NCI-H2171 (cell line): Measurements from ENCODE around the gene P2RY6.
"Not testable (repeated sequence)": the region's sequence is repeated elsewhere in the genome, so short reads cannot be mapped to it uniquely, and the experiment has no call there.

Experiments used
- DNase-seq: peaks from one replicate; lab custom pipeline; 2025; lab: John Stamatoyannopoulos, UW

P2RY6 gene, protein sequence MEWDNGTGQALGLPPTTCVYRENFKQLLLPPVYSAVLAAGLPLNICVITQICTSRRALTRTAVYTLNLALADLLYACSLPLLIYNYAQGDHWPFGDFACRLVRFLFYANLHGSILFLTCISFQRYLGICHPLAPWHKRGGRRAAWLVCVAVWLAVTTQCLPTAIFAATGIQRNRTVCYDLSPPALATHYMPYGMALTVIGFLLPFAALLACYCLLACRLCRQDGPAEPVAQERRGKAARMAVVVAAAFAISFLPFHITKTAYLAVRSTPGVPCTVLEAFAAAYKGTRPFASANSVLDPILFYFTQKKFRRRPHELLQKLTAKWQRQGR

DNA sequence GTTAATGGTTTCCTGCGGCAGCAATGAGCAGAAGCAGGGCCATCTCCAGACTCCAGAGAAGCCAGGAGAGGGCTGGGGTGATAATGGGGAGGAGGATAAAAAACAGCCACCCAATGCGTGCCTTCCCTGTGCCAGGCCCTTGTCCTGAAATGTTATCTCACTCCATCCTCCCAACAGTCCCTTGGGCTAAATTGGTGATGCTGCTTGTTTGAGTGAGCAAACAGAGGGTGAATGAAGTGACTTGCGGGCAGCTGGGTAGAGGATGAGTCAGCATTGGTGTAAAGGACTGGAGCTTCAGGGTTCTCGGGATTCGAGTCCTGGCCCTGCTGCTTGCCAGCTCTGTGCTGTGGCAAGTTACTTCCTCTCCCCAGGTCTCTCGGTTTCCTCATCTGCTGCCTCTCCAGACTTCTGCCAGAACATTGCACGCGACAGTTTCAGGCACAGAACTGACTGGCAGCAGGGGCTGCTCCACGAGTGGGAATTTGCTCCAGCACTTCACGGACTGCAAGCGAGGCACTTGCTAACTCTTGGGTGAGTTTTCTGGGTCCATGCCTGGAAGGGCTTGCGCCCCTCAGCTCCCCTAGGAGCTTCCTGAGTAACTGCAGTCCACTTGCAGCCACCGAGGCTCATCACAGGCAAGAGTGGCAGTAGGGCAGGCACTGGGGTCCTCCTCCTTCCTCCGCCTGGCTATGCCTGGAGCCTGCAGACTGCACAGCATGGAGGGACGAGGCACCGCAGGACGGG is at the start of gene P2RY6:
Gene P2RY6, plus strand, starts transcription at position 403 of the 744 bp plus-strand sequence. CDS start 24,181 bp downstream, outside the sequence.
- DNase-seq: no peak

GRCh38 chr11:73223998-73224730 is 48.0 kb upstream of the P2RY6 start:
- DNase-seq: no peak

GRCh38 chr11:73225001-73225686 is 47.0 kb upstream of the P2RY6 start:
- no peak for DNase-seq

GRCh38 chr11:73225851-73226250 is 46.3 kb upstream of the P2RY6 start:
- no peak for DNase-seq

DNA sequence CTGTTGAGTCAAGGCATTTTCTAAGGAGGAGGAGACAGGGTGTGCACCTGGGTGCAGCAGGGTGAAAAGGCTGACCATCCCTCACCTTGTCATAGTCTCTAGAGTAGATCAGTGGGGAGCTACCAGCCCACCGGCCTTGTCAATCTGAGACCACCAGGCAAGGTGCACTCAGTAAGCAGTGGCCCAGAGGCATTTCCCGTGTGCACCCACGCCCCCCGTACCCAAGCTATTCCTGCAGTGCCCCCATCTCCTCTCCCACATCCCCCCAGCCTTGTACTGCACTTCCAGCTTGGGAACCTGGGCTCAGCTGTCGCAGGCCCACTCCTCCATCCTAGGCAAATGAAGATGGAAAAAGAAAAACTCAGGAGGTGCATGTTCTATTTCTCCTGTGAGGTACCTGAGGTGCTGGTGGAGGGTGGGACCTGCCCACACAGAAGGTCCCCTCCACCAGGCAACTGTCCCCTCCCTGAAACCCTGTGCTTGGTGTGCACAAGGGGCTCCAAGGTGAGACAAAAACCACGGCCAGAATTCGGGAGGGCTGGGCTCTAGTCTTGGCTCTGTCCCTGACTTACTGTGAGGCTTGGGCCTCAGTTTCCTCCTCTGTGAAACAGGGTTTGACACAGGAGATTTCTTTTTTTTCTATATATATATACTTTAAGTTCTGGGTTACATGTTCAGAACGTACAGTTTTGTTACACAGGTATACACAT is 45.7 kb upstream of the P2RY6 start:
- DNase-seq: no peak

DNA sequence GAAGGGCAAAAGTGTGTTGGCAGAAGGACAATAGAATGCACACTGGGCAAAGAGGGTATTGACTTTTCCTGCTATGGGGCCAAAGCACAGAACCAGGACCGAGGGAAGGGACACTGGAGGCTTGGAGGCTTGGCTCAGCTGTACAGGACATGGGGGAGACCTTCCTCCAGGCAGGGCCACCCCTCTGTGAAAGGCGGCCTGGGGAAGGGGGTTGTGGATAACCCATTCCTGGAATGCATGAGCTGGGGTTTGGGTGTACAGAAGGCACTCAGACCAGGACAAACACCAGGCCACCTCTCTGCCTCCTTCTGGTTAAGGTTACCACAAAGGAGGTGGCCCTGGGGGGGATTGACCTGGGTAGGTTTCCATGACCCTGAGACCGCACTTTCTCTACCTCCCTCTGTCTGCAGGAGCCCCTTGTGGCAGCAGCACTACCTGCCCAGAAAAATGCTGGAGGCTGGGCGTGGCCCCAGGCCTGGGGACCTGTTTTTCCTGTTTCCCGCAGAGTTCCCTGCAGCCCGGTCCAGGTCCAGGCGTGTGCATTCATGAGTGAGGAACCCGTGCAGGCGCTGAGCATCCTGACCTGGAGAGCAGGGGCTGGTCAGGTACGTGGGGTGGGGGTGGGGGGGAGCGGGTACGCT is 44.4 kb upstream of the P2RY6 start:
- DNase-seq: no peak

DNA sequence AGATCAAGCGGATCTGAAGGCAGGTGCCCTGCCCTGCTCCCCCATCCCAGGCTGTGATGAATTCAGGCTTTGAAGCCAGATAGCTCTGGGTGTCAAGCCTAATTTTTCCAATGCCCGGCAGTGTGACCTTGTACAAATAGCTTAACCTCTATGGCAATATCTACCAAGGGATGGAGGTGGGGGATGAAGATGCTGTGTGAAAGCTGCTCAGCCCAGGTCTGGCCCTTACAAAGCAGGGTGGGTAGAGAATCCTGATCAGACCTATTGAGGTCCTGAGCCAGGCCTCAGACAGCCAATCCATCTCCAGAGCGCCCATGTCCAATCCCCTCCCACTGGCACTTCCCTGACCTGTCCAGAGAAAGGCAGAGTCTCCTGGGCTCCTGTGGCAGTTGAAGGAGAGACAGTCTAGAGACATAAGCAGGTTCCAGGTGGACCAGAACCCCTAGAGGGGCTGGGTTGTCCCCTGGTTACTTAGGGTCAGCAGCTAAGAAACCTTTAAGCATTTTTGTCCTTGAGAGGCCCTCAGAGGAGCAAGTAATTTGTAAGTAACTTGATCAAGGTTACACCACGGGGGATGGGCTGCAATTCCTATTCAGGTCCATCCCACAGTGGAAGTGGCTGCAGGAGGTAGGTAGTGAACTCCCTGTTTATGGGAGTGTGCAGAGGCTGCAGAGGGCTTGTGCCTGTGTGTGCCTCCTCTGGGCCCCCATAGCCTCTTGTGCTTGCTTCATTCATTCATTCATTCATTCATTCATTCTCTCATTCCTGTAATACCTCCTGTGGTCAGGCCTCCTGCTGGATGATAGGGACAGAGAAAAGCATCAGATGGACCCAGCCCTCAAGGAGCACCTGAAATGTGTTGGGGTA is 43.6 kb upstream of the P2RY6 start:
- no peak for DNase-seq

GRCh38 chr11:73229321-73229895 is 42.7 kb upstream of the P2RY6 start:
- DNase-seq: no peak

DNA sequence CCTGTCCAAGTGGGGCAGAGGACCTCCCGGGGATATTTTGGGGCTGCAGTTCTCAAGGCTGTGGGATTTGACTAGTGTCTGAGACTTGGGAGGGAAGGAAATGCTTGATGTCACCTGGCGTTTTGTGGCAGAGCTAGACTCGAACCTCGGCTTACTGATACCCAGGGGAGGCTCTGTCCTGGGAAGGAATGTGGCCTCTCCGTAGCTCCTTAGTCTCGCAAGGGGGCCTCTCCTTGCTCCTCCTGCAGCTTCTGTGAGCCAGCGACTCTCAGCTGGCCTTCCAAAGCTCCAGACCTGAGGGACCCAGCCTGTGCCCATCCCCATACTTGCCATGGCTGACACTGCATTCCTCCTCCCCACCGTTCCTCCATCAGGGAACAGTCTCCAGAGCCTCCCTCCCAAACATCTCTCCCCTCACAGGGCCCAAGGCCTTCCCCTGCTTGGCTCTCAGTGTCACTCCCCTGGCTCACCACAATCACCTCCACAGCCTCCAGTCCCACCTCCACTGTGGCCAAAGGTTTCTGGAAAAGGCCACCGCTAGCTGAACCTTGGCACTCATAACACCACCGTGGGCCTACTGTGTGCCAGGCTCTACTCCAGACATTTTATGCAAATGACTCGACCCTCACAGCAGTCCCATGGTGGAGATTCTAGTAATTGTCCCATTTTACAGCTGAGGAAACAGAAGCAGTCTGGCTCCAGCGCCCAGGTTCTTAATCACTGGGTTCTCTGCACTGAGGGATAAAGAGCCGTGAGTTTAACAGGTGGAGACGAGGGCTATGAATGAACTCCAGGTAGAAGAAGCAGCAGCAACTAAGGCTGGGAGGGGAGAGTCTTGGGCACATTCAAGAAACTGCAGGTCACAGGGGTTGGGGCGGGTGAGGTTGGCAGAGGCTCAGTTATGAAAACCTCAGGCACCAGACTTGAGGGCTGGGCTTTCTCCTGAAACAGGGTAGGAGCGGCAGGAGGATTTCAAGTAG is 42.0 kb upstream of the P2RY6 start:
- DNase-seq: no peak

GRCh38 chr11:73230931-73231330 is 41.2 kb upstream of the P2RY6 start:
- DNase-seq: no peak

- DNase-seq: not testable (repeated sequence)
Measured at GRCh38 chr11:73232487-73232886, 39.7 kb upstream of the P2RY6 start.

GRCh38 chr11:73233211-73233610 is 38.9 kb upstream of the P2RY6 start:
- no peak for DNase-seq

DNA sequence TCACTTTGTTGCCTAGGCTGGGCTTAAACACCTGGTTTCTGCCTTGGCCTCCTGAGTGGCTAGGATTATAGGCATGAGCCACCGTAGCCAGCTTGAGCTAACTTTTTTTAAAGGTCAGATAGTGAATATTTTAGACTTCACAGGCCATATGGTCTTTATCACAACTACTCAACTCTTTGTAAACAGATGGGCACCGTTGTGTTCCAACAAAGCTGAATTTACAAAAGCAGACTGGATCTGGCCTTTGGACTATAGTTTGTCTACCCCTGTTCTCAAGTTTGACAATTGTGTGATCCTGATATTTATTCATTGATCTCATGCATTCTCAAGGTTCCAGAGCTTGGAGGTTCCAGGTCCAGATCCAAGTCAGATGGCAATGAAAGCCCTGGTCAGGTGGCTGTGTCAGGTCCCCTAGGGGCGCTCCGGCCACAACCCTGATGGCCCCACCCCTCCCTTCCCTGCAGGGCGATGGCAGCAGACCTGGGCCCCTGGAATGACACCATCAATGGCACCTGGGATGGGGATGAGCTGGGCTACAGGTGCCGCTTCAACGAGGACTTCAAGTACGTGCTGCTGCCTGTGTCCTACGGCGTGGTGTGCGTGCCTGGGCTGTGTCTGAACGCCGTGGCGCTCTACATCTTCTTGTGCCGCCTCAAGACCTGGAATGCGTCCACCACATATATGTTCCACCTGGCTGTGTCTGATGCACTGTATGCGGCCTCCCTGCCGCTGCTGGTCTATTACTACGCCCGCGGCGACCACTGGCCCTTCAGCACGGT is 38.3 kb upstream of the P2RY6 start:
- no peak for DNase-seq

GRCh38 chr11:73234471-73235181 is 37.5 kb upstream of the P2RY6 start:
- DNase-seq: no peak

DNA sequence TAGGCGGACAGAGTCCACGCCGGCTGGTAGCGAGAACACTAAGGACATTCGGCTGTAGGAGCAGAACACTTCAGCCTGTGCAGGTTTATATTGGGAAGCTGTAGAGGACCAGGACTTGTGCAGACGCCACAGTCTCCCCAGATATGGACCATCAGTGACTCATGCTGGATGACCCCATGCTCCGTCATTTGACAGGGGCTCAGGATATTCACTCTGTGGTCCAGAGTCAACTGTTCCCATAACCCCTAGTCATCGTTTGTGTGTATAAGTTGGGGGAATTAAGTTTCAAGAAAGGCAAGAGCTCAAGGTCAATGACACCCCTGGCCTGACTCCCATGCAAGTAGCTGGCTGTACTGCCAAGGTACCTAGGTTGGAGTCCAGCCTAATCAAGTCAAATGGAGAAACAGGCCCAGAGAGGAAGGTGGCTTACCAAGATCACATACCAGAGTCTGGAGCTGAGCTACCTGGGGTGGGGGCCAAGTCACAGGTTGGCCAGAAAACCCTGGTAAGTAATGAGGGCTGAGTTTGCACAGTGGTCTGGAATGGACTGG is 36.8 kb upstream of the P2RY6 start:
- DNase-seq: no peak

GRCh38 chr11:73236205-73236765 is 35.9 kb upstream of the P2RY6 start:
- DNase-seq: no peak
